GM23338 (cell line): ENCODE data around the gene TRIM67. TPM values are rescaled to one million over a fixed set of nuclear protein-coding genes. Genes with fewer than 3 reads are reported as not detected.
A peak's percentile ranks its signal among the peaks of the same experiment; 100 is the strongest.

Experiments used
- ATAC-seq: fragments of 200-7000 bp; cut with Tn5 transposase; 3 replicates; pipeline ENCODE4 v1.9.1; 2020
- DNase-seq: peaks from one replicate; pipeline ENCODE4 v3.0.0-alpha.2; 2015; ENCODE audit warnings: low spot score
- H2AFZ ChIP-seq: fragments of 200-600 bp; sonication (generic); 2 replicates; pipeline ENCODE4 v1.8.0; 2016; ENCODE audit warnings: antibody characterized with exemption, mild to moderate bottlenecking, moderate library complexity
- H3F3A ChIP-seq: fragments of 200-600 bp; sonication (generic); replicated peaks from 2 replicates; pipeline ENCODE4 v1.8.0; 2017; ENCODE audit warnings: antibody characterized with exemption, mixed run types, low read depth
- H3K27ac ChIP-seq: fragments of 200-600 bp; sonication (generic); 2 replicates; pipeline ENCODE4 v1.6.1; 2016; ENCODE audit warnings: low read depth
- H3K27me3 ChIP-seq: fragments of 200-600 bp; sonication (generic); 2 replicates; pipeline ENCODE4 v1.8.0; 2016; ENCODE audit warnings: mild to moderate bottlenecking, mixed run types, moderate library complexity; ENCODE audit not compliant: insufficient read depth
- H3K36me3 ChIP-seq: fragments of 200-600 bp; sonication (generic); 2 replicates; pipeline ENCODE4 v1.8.0; 2016; ENCODE audit warnings: mild to moderate bottlenecking; ENCODE audit not compliant: insufficient read depth
- H3K4me1 ChIP-seq: fragments of 200-600 bp; sonication (generic); 2 replicates; pipeline ENCODE4 v1.8.0; 2016; ENCODE audit warnings: mild to moderate bottlenecking, moderate library complexity; ENCODE audit not compliant: insufficient read depth
- H3K4me2 ChIP-seq: fragments of 200-600 bp; sonication (generic); 2 replicates; pipeline ENCODE4 v1.7.1; 2017; ENCODE audit warnings: mixed run types
- H3K4me3 ChIP-seq: fragments of 200-600 bp; sonication (generic); 2 replicates; pipeline ENCODE4 v1.6.1; 2016; ENCODE audit warnings: mixed run types
- H3K79me2 ChIP-seq: fragments of 200-600 bp; sonication (generic); replicated peaks from 2 replicates; pipeline ENCODE4 v1.8.0; 2017; ENCODE audit warnings: mild to moderate bottlenecking; ENCODE audit not compliant: insufficient read depth
- H3K9me2 ChIP-seq: fragments of 200-600 bp; sonication (generic); 2 replicates; pipeline ENCODE4 v1.8.0; 2017; ENCODE audit not compliant: insufficient read depth
- H4K20me1 ChIP-seq: fragments of 200-600 bp; sonication (generic); replicated peaks from 2 replicates; pipeline ENCODE4 v1.8.0; 2017; ENCODE audit warnings: mild to moderate bottlenecking; ENCODE audit not compliant: insufficient read depth
- H3K27ac Mint-ChIP-seq: 2 replicates; pipeline ENCODE4 v1.8.0; 2020; ENCODE audit warnings: inconsistent platforms, mild to moderate bottlenecking, moderate library complexity, mixed read lengths
- H3K27me3 Mint-ChIP-seq: 3 replicates; pipeline ENCODE4 v1.8.0; 2022; ENCODE audit warnings: low read depth, mild to moderate bottlenecking, moderate library complexity, mixed read lengths, inconsistent platforms; ENCODE audit not compliant: insufficient read depth, poor library complexity
- H3K36me3 Mint-ChIP-seq: 3 replicates; pipeline ENCODE4 v1.8.0; 2021; ENCODE audit warnings: low read depth, mild to moderate bottlenecking, inconsistent platforms, moderate library complexity, mixed read lengths
- H3K4me1 Mint-ChIP-seq: 3 replicates; pipeline ENCODE4 v1.8.0; 2020; ENCODE audit warnings: mild to moderate bottlenecking, inconsistent platforms, mixed read lengths
- H3K4me3 Mint-ChIP-seq: 3 replicates; pipeline ENCODE4 v1.8.0; 2021; ENCODE audit warnings: moderate library complexity, mild to moderate bottlenecking, inconsistent platforms, mixed read lengths
- H3K9me3 Mint-ChIP-seq: 3 replicates; pipeline ENCODE4 v1.8.0; 2020; ENCODE audit warnings: moderate library complexity, mild to moderate bottlenecking, inconsistent platforms, mixed read lengths
- CREB1 ChIP-seq: fragments of 250-450 bp; sonication (Bioruptor Pico); IDR thresholded peaks from 2 replicates; pipeline ENCODE4 v1.5.0; 2020; ENCODE audit warnings: low read depth, mild to moderate bottlenecking, moderate library complexity
- EZH2 ChIP-seq: fragments of 200-600 bp; sonication (generic); IDR thresholded peaks from one replicate; pipeline ENCODE4 v1.8.0; 2017; ENCODE audit warnings: antibody characterized with exemption, mild to moderate bottlenecking, low read depth; ENCODE audit not compliant: unreplicated experiment
- EZH2phosphoT487 ChIP-seq: fragments of 200-600 bp; sonication (generic); IDR thresholded peaks from one replicate; pipeline ENCODE4 v1.8.1; 2018; ENCODE audit warnings: antibody characterized with exemption; ENCODE audit not compliant: unreplicated experiment
- POLR2AphosphoS5 ChIP-seq: IDR thresholded peaks from 2 replicates; pipeline ENCODE4 v1.6.1; 2016; ENCODE audit warnings: antibody characterized with exemption, low read depth
- ZNF462 ChIP-seq: fragments of 250-450 bp; sonication (Bioruptor Pico); IDR thresholded peaks from 2 replicates; pipeline ENCODE4 v1.5.0; 2020; ENCODE audit warnings: mild to moderate bottlenecking, moderate library complexity
- polyA plus RNA-seq: library from polyadenylated mRNA; unstranded; fragments of >200 nt; fragmentation: Nextera tagmentation; extraction: Ambion mirVana; gene quantifications from 2 replicates; pipeline ENCODE4 v1.2.1, GENCODE V29; 2016
- total RNA-seq: library from RNA; depleted of rRNA; stranded (reverse); fragments of >200 nt; shearing (Covaris generic); gene quantifications from 2 replicates; pipeline ENCODE4 v1.2.3, GENCODE V29; 2014
- TF ChIP-seq, protein P1 (sequence below), 2 experiments: fragments of 200-600 bp in 1 of 2; sonication (generic) in 1 of 2; conservative IDR thresholded peaks; 2 replicates each; pipeline versions ENCODE4 v1.5.1 to v1.6.1; 2016 to 2017; ENCODE audit warnings: antibody characterized with exemption in 2 of 2, low read depth in 2 of 2, mild to moderate bottlenecking in 2 of 2, moderate library complexity in 1 of 2
- TF ChIP-seq, protein P2 (sequence below): IDR thresholded peaks from 2 replicates; pipeline ENCODE4 v1.6.1; 2016; ENCODE audit warnings: antibody characterized with exemption

The TRIM67 gene
- total and polyA plus RNA-seq, 2 experiments from 2014 or later = 0.03 TPM; not detected in 1

GRCh38 chr1:231170875-231171274 is 9.0 kb downstream of the TRIM67 start:
- DNase-seq (peak; percentile 71), ATAC-seq (peak; percentile 93)
- H3K4me3 ChIP-seq = no peak overlapping the region
- H3K4me2 ChIP-seq = no peak overlapping the region
- Mint-ChIP-seq H3K9me3 (no peaks in the 10 kb centered on the region), H3K4me3 (no peak overlapping the region), H3K27ac (no peak overlapping the region), H3K4me1 (peaks cover 6% of the 10 kb centered on the region; the same call in 2 of the 3 replicates), H3K36me3 (no peaks in the 10 kb centered on the region), H3K27me3 (peaks cover 11% of the 10 kb centered on the region)
- H3K27me3 ChIP-seq = peaks cover 16% of the 10 kb centered on the region
- no peaks in the 10 kb centered on the region for H3K9me2 ChIP-seq
- no peak overlapping the region for H2AFZ ChIP-seq
- no peak overlapping the region for H3K27ac ChIP-seq
- H4K20me1 ChIP-seq = no peaks in the 10 kb centered on the region
- no peaks in the 10 kb centered on the region for H3K36me3 ChIP-seq
- H3K4me1 ChIP-seq = no peaks in the 10 kb centered on the region
- H3F3A ChIP-seq = no peaks in the 10 kb centered on the region
- no peaks in the 10 kb centered on the region for H3K79me2 ChIP-seq
- TF ChIP-seq, protein P1, sequence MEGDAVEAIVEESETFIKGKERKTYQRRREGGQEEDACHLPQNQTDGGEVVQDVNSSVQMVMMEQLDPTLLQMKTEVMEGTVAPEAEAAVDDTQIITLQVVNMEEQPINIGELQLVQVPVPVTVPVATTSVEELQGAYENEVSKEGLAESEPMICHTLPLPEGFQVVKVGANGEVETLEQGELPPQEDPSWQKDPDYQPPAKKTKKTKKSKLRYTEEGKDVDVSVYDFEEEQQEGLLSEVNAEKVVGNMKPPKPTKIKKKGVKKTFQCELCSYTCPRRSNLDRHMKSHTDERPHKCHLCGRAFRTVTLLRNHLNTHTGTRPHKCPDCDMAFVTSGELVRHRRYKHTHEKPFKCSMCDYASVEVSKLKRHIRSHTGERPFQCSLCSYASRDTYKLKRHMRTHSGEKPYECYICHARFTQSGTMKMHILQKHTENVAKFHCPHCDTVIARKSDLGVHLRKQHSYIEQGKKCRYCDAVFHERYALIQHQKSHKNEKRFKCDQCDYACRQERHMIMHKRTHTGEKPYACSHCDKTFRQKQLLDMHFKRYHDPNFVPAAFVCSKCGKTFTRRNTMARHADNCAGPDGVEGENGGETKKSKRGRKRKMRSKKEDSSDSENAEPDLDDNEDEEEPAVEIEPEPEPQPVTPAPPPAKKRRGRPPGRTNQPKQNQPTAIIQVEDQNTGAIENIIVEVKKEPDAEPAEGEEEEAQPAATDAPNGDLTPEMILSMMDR (conservative IDR thresholded peaks at IDR 0.05; ENCODE audit: low read depth in 2 of 2) = peak; percentile 52 to 60
- no peak for TF ChIP-seq EZH2

GRCh38 chr1:231171623-231172197 is 9.9 kb downstream of the TRIM67 start:
- peaks cover 7% of the 10 kb centered on the region for H3K27me3 Mint-ChIP-seq
- no peak overlapping the region for H3K4me2 ChIP-seq
- peaks cover 6% of the 10 kb centered on the region; the same call in 2 of the 3 replicates for H3K4me1 Mint-ChIP-seq
- DNase-seq (no peak), ATAC-seq (no peak)
- H3K4me1 ChIP-seq = no peaks in the 10 kb centered on the region
- no peaks in the 10 kb centered on the region for H3K36me3 ChIP-seq
- no peak overlapping the region for H3K4me3 Mint-ChIP-seq
- H3F3A ChIP-seq = no peaks in the 10 kb centered on the region
- no peaks in the 10 kb centered on the region for H3K79me2 ChIP-seq
- no peak overlapping the region for H3K4me3 ChIP-seq
- no peak overlapping the region for H3K27ac Mint-ChIP-seq
- H3K36me3 Mint-ChIP-seq = no peaks in the 10 kb centered on the region
- no peak overlapping the region for H2AFZ ChIP-seq
- no peaks in the 10 kb centered on the region for H3K9me3 Mint-ChIP-seq
- no peaks in the 10 kb centered on the region for H3K9me2 ChIP-seq
- H3K27ac ChIP-seq = no peak overlapping the region
- H3K27me3 ChIP-seq = peaks cover 7% of the 10 kb centered on the region
- no peaks in the 10 kb centered on the region for H4K20me1 ChIP-seq
- TF ChIP-seq, protein P1 (conservative IDR thresholded peaks at IDR 0.05; ENCODE audit: low read depth in 2 of 2) = no peak
- TF ChIP-seq POLR2AphosphoS5 = no peak
- TF ChIP-seq, protein P2, sequence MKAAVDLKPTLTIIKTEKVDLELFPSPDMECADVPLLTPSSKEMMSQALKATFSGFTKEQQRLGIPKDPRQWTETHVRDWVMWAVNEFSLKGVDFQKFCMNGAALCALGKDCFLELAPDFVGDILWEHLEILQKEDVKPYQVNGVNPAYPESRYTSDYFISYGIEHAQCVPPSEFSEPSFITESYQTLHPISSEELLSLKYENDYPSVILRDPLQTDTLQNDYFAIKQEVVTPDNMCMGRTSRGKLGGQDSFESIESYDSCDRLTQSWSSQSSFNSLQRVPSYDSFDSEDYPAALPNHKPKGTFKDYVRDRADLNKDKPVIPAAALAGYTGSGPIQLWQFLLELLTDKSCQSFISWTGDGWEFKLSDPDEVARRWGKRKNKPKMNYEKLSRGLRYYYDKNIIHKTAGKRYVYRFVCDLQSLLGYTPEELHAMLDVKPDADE = no peak
- TF ChIP-seq ZNF462 (CRISPR knock-in tag) = no peak
- no peak for TF ChIP-seq CREB1 (CRISPR knock-in tag)
- TF ChIP-seq EZH2phosphoT487 = no peak
